CD14-positive monocyte (primary cell): ENCODE measurements around the gene DYNC2I2. TPM values are rescaled to one million over a fixed set of nuclear protein-coding genes. Genes with fewer than 3 reads are reported as not detected.
"Not testable (repeated sequence)": the region's sequence is repeated elsewhere in the genome, so short reads cannot be mapped to it uniquely, and the experiment has no call there.

Source experiments
- DNase-seq, 3 donors: peaks; one replicate each; pipeline ENCODE4 v3.0.0-alpha.2; 2011 to 2022
- H2AFZ ChIP-seq: 2 replicates; pipeline ENCODE4 v1.6.0; 2012; ENCODE audit warnings: mild to moderate bottlenecking, low read depth, low read length, inconsistent platforms; ENCODE audit not compliant: insufficient read depth, poor library complexity, severe bottlenecking
- H3K27ac ChIP-seq, 2 donors: 1 replicate in 1 of 2; 2 replicates in 1 of 2; pipeline ENCODE4 v1.5.1; 2012 to 2013; ENCODE audit warnings: low read length in 2 of 2, control low read depth in 1 of 2, inconsistent platforms in 1 of 2, low read depth in 1 of 2, mild to moderate bottlenecking in 1 of 2
- H3K27me3 ChIP-seq, 2 donors: one replicate each; pipeline versions ENCODE4 v1.6.0 to v1.6.1; 2011 to 2013; ENCODE audit warnings: low read length in 2 of 2; ENCODE audit not compliant: control insufficient read depth in 2 of 2, insufficient read depth in 2 of 2
- H3K36me3 ChIP-seq, 2 donors: replicated peaks in 1 of 2; 1 replicate in 1 of 2; 2 replicates in 1 of 2; pipeline versions ENCODE4 v1.5.1 to v1.6.1; 2012 to 2013; ENCODE audit warnings: low read length in 2 of 2, control low read depth in 1 of 2, inconsistent platforms in 1 of 2, mild to moderate bottlenecking in 1 of 2; ENCODE audit not compliant: insufficient read depth in 2 of 2, control insufficient read depth in 1 of 2
- H3K4me1 ChIP-seq, 2 donors: 1 replicate in 1 of 2; 2 replicates in 1 of 2; pipeline versions ENCODE4 v1.5.1 to v1.6.1; 2012 to 2013; ENCODE audit warnings: low read length in 2 of 2, control low read depth in 1 of 2, inconsistent platforms in 1 of 2, mild to moderate bottlenecking in 1 of 2, moderate library complexity in 1 of 2; ENCODE audit not compliant: insufficient read depth in 2 of 2, control insufficient read depth in 1 of 2
- H3K4me2 ChIP-seq: replicated peaks from 2 replicates; pipeline ENCODE3; 2012; ENCODE audit warnings: low read length, moderate library complexity, mild to moderate bottlenecking; ENCODE audit not compliant: poor library complexity, severe bottlenecking; ENCODE audit errors: extremely low read depth
- H3K4me3 ChIP-seq, 3 experiments: fragments of 200-600 bp in 1 of 3; sonication (generic) in 1 of 3; replicated peaks in 1 of 3; 1 replicate in 2 of 3; 2 replicates in 1 of 3; pipeline ENCODE4 v1.5.1; 2011 to 2013; ENCODE audit warnings: low read length in 3 of 3, mild to moderate bottlenecking in 3 of 3, control low read depth in 2 of 3, low read depth in 2 of 3, inconsistent platforms in 1 of 3, moderate library complexity in 1 of 3
- H3K79me2 ChIP-seq: 2 replicates; pipeline ENCODE4 v1.6.0; 2012; ENCODE audit warnings: mild to moderate bottlenecking, control low read depth, inconsistent platforms, low read length, moderate library complexity; ENCODE audit not compliant: insufficient read depth
- H3K9ac ChIP-seq: 2 replicates; pipeline ENCODE4 v1.6.0; 2017; ENCODE audit warnings: low read length, mild to moderate bottlenecking; ENCODE audit not compliant: insufficient read depth, poor library complexity, severe bottlenecking
- H3K9me3 ChIP-seq, 2 donors: replicated peaks in 1 of 2; 1 replicate in 1 of 2; 2 replicates in 1 of 2; pipeline versions ENCODE4 v1.5.1 to v1.6.1; 2012 to 2013; ENCODE audit warnings: low read length in 2 of 2, control low read depth in 1 of 2; ENCODE audit not compliant: control insufficient read depth in 1 of 2, insufficient read depth in 1 of 2
- H4K20me1 ChIP-seq: 2 replicates; pipeline ENCODE4 v1.6.0; 2012; ENCODE audit warnings: mild to moderate bottlenecking, low read length, control low read depth, moderate library complexity; ENCODE audit not compliant: insufficient read depth
- H3K27ac Mint-ChIP-seq, 7 donors: one replicate each; pipeline ENCODE4 v1.8.0; 2020; ENCODE audit warnings: mild to moderate bottlenecking in 7 of 7, mixed read lengths in 7 of 7, moderate library complexity in 6 of 7, inconsistent platforms in 2 of 7
- H3K27me3 Mint-ChIP-seq, 3 donors: one replicate each; pipeline ENCODE4 v1.8.0; 2021 to 2022; ENCODE audit warnings: low read depth in 3 of 3, mild to moderate bottlenecking in 3 of 3, mixed read lengths in 3 of 3, moderate library complexity in 3 of 3, inconsistent platforms in 1 of 3
- H3K36me3 Mint-ChIP-seq, 2 donors: one replicate each; pipeline ENCODE4 v1.8.0; 2020; ENCODE audit warnings: mixed read lengths in 2 of 2, inconsistent platforms in 1 of 2, mild to moderate bottlenecking in 1 of 2
- H3K4me1 Mint-ChIP-seq: one replicate; pipeline ENCODE4 v1.8.0; 2020; ENCODE audit warnings: mild to moderate bottlenecking, mixed read lengths
- H3K4me3 Mint-ChIP-seq, 2 donors: one replicate each; pipeline ENCODE4 v1.8.0; 2020; ENCODE audit warnings: mild to moderate bottlenecking in 2 of 2, mixed read lengths in 2 of 2, moderate library complexity in 1 of 2
- H3K9me3 Mint-ChIP-seq, 7 donors: one replicate each; pipeline ENCODE4 v1.8.0; 2020 to 2022; ENCODE audit warnings: mixed read lengths in 7 of 7, mild to moderate bottlenecking in 6 of 7, moderate library complexity in 6 of 7, inconsistent platforms in 2 of 7
- WGBS: methylation state at CpG from one replicate; pipeline ENCODE4 v1.1.5; 2013; ENCODE audit warnings: missing lambda C conversion rate; ENCODE audit not compliant: insufficient coverage; 5-methylcytosine and 5-hydroxymethylcytosine counted together
- intact Hi-C, 2 donors: fragments of 100-400 bp; cut with micrococcal nuclease; formaldehyde crosslinking; loops; one replicate each; pipeline versions ENCODE4 v1.15.0 to v1.15.1; 2023
- polyA plus RNA-seq, 3 donors: library from polyadenylated mRNA; depleted of rRNA in 1 of 3; unstranded in 2 of 3; stranded (reverse) in 1 of 3; fragments of 300-500 nt in 2 of 3; fragments of >200 nt in 1 of 3; fragmentation: Illumina TruSeq in 2 of 3; gene quantifications; 1 replicate in 2 of 3; 2 replicates in 1 of 3; pipeline ENCODE4 v1.2.3, GENCODE V29; 2012 to 2021
- TF ChIP-seq, protein P1 (sequence below): fragments of 200-600 bp; IDR thresholded peaks from one replicate; pipeline ENCODE4 v1.8.0; 2022; ENCODE audit warnings: antibody characterized with exemption, mild to moderate bottlenecking

DYNC2I2 gene
- polyA plus RNA-seq, 3 donors: 1.5 to 2.1 (median 1.9) TPM

DNA sequence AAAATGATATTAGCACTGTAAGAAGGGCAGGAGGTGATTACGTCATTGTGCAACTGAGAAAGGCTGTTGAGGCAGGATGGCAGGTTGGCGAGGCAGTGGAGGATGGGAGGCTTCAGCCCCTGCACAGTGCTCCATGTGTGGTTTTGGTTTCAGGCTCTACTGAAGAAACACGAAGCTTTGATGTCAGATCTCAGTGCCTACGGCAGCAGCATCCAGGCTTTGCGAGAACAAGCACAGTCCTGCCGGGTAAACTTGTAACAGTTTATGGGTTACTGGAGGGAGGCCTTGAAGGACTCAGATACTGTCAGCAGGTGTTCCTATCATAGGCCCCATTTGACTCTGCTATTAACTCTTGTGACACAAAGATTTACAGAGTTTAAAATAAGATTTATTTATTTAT, 69.2 kb downstream of the DYNC2I2 start:
- peaks cover 78 to 99% of the 10 kb centered on the region in 2 donors for H3K36me3 Mint-ChIP-seq
- TF ChIP-seq, protein P1, sequence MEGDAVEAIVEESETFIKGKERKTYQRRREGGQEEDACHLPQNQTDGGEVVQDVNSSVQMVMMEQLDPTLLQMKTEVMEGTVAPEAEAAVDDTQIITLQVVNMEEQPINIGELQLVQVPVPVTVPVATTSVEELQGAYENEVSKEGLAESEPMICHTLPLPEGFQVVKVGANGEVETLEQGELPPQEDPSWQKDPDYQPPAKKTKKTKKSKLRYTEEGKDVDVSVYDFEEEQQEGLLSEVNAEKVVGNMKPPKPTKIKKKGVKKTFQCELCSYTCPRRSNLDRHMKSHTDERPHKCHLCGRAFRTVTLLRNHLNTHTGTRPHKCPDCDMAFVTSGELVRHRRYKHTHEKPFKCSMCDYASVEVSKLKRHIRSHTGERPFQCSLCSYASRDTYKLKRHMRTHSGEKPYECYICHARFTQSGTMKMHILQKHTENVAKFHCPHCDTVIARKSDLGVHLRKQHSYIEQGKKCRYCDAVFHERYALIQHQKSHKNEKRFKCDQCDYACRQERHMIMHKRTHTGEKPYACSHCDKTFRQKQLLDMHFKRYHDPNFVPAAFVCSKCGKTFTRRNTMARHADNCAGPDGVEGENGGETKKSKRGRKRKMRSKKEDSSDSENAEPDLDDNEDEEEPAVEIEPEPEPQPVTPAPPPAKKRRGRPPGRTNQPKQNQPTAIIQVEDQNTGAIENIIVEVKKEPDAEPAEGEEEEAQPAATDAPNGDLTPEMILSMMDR: no peak

DNA sequence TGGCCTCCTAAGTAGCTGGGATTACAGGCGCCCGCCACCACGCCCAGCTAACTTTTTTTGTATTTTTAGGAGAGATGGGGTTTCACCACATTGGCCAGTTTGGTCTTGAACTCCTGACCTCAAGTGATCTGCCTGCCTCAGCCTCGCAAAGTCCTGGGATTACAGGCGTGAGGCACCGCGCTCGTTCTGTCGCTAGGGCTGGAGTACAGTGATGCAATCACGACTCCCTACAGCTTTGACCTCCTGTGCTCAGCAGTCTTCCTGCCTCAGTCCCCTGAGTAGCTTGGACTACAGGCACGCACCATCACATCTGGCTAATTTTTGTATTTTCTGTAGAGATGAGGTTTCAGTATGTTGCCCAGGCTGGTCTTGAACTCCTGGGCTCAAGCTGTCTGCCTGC, 69.7 kb downstream of the DYNC2I2 start:
- H3K4me3 Mint-ChIP-seq, H3K27ac ChIP-seq, H2AFZ ChIP-seq, H3K9me3 Mint-ChIP-seq, H4K20me1 ChIP-seq, H3K79me2 ChIP-seq, H3K4me1 Mint-ChIP-seq, DNase-seq, intact Hi-C loops, H3K9me3 ChIP-seq, H3K9ac ChIP-seq, H3K4me3 ChIP-seq, H3K27me3 Mint-ChIP-seq, H3K4me2 ChIP-seq, H3K4me1 ChIP-seq, H3K27me3 ChIP-seq, H3K27ac Mint-ChIP-seq: not testable (repeated sequence)
- WGBS: 85% methylated on average over 6 of the region's 11 CpGs
- peaks cover 78 to 99% of the 10 kb centered on the region in 2 donors for H3K36me3 Mint-ChIP-seq
- peaks cover 82 to 95% of the 10 kb centered on the region in 2 donors for H3K36me3 ChIP-seq

More for the DNA sequence above, 69.2 kb downstream of the DYNC2I2 start:
- H3K4me2 ChIP-seq: no peak overlapping the region
- no peak overlapping the region for H3K9ac ChIP-seq
- no peaks in the 10 kb centered on the region for H3K27me3 ChIP-seq
- intact Hi-C loops: no loop called here
- peaks cover 80 to 95% of the 10 kb centered on the region in 2 donors for H3K36me3 ChIP-seq
- H3K27me3 Mint-ChIP-seq: peaks cover 0 to 2% (median 0%) of the 10 kb centered on the region in 3 donors
- H3K4me3 ChIP-seq: no peak overlapping the region
- 82% methylated on average over 6 of the region's 6 CpGs for WGBS
- no peak overlapping the region for H3K4me3 Mint-ChIP-seq
- H3K4me1 ChIP-seq: no peaks in the 10 kb centered on the region
- H3K79me2 ChIP-seq: no peaks in the 10 kb centered on the region
- no peak overlapping the region for H3K27ac Mint-ChIP-seq
- H3K9me3 Mint-ChIP-seq: peaks cover 0 to 2% (median 0%) of the 10 kb centered on the region in 7 donors
- H3K4me1 Mint-ChIP-seq: no peaks in the 10 kb centered on the region
- no peak for DNase-seq
- no peaks in the 10 kb centered on the region for H3K9me3 ChIP-seq
- no peak overlapping the region for H3K27ac ChIP-seq
- no peaks in the 10 kb centered on the region for H4K20me1 ChIP-seq
- H2AFZ ChIP-seq: no peak overlapping the region

DNA sequence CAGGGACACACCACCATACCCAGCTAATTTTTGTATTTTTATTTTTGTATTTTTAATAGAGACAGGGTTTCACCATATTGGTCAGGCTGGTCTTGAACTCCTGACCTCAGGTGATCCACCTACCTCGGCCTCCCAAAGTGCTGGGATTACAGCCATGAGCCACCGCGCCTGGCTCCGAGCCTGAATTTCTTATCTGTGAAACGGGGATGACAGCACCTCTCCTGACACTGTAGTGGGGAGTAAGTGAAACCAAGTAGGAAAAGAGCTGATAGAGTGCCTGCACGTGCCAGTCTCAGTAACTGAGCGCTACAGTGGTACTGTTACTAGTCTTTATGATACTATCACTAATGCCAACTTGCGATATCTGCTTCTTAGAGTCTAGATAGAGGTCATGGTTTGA, 71.5 kb downstream of the DYNC2I2 start:
- DNase-seq, H3K4me3 Mint-ChIP-seq, H3K9ac ChIP-seq, H3K4me3 ChIP-seq, H3K4me2 ChIP-seq, H3K4me1 ChIP-seq, H3K27me3 ChIP-seq, H3K79me2 ChIP-seq, H3K4me1 Mint-ChIP-seq, intact Hi-C loops, H3K9me3 Mint-ChIP-seq, H3K27ac ChIP-seq, H4K20me1 ChIP-seq, H3K27me3 Mint-ChIP-seq, H2AFZ ChIP-seq, H3K9me3 ChIP-seq: not testable (repeated sequence)
- peaks cover 86 to 96% of the 10 kb centered on the region in 2 donors for H3K36me3 ChIP-seq
- 100% methylated on average over 3 of the region's 8 CpGs for WGBS
- peaks cover 83 to 99% of the 10 kb centered on the region in 2 donors for H3K36me3 Mint-ChIP-seq
- H3K27ac Mint-ChIP-seq: peak overlapping the region in 5 of 7 donors; percentile 8 to 78 (median 55)
